ENCODE data around the gene MAP2K1.

DNA sequence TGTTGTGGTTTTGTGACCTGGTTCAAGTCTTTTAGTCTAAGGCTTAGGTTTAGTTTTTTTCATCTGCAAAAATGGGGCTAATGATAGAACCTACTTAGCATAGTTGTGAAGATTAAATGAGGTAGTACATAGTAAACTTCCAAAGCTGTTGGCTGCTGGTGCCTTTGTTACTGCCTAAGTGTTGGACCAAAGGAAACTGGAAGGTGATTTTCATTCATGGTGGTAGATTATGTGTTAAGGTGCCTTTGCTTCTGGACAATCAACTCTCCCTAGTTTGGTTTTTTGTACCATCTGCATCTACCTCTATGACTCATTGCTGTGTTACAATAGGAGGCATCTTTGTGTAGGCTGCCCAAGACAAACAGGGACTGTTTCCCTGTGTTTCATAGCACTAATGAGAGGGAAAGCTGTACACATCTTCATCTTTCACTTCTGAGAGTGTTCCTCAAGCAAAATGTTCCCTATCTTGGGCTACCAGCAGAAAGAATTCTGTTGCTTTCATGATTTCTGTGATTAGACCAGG is 3.2 kb downstream of the MAP2K1 start:
- TF ChIP-seq, protein P1, sequence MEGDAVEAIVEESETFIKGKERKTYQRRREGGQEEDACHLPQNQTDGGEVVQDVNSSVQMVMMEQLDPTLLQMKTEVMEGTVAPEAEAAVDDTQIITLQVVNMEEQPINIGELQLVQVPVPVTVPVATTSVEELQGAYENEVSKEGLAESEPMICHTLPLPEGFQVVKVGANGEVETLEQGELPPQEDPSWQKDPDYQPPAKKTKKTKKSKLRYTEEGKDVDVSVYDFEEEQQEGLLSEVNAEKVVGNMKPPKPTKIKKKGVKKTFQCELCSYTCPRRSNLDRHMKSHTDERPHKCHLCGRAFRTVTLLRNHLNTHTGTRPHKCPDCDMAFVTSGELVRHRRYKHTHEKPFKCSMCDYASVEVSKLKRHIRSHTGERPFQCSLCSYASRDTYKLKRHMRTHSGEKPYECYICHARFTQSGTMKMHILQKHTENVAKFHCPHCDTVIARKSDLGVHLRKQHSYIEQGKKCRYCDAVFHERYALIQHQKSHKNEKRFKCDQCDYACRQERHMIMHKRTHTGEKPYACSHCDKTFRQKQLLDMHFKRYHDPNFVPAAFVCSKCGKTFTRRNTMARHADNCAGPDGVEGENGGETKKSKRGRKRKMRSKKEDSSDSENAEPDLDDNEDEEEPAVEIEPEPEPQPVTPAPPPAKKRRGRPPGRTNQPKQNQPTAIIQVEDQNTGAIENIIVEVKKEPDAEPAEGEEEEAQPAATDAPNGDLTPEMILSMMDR (IDR thresholded peaks at IDR 0.05 in 4 of 5, conservative IDR thresholded peaks at IDR 0.05 in 1 of 5): no peak
- TF ChIP-seq POLR2A (IDR thresholded peaks at IDR 0.05): no peak

Measured in gastrocnemius medialis (tissue), 4 donors.